HUES6 (cell line): ENCODE measurements around the gene PTGES.
"Not testable (repeated sequence)": the region's sequence is repeated elsewhere in the genome, so short reads cannot be mapped to it uniquely, and the experiment has no call there.

Experiments used
- H3K27ac ChIP-seq: 2 replicates; pipeline ENCODE4 v1.7.0; 2013; ENCODE audit warnings: low read depth, mild to moderate bottlenecking, low read length, inconsistent platforms
- H3K27me3 ChIP-seq: 2 replicates; pipeline ENCODE4 v1.6.1; 2013; ENCODE audit warnings: low read length; ENCODE audit not compliant: control insufficient read depth, insufficient read depth
- H3K36me3 ChIP-seq: 2 replicates; pipeline ENCODE4 v1.6.1; 2013; ENCODE audit warnings: low read length; ENCODE audit not compliant: control insufficient read depth, insufficient read depth
- H3K4me1 ChIP-seq: 2 replicates; pipeline ENCODE4 v1.6.1; 2013; ENCODE audit warnings: low read length; ENCODE audit not compliant: control insufficient read depth, insufficient read depth
- H3K4me3 ChIP-seq: 2 replicates; pipeline ENCODE4 v1.5.1; 2013; ENCODE audit warnings: low read depth, low read length
- H3K9ac ChIP-seq: one replicate; pipeline ENCODE4 v1.6.1; 2013; ENCODE audit warnings: mild to moderate bottlenecking, low read length
- H3K9me3 ChIP-seq: 2 replicates; pipeline ENCODE4 v1.6.1; 2013; ENCODE audit warnings: low read depth, low read length; ENCODE audit not compliant: control insufficient read depth, insufficient read depth

The PTGES gene

GRCh38 chr9:129752900-129753729, at the start of gene PTGES:
PTGES (minus strand) TSS chr9:129753042; CDS start chr9:129753012, 30 bp downstream.
- Histone ChIP-seq H3K36me3 (no peaks in the 10 kb centered on the region), H3K27ac (no peak within 1 kb of the TSS), H3K9me3 (no peaks in the 10 kb centered on the region), H3K9ac (no peak within 1 kb of the TSS), H3K4me3 (0 out of 2 replicates have a peak within 1 kb of the TSS, but pooled peaks have one; percentile 18), H3K4me1 (peaks cover 15% of the 10 kb centered on the region), H3K27me3 (no peaks in the 10 kb centered on the region)

DNA sequence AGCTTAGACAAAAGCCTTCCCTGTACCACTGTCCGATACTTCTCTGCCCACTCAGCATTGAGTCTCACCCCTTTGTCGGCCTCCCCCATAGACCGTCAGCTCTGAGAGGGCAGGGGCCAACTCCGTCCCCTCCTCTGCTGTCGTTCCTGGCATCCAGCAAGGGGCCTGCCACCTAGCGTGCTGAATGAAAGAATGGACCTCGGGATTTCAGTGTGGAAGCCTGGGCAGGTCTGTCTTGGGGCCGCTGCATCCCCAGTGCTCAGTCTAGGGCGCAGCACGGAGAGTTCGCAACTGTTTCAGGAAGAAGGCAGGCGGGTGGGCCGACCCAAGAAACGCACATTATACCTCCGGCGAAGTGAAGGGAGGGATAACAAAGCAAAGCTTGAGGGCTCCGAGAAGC, 48.7 kb upstream of the PTGES start:
- H3K27me3 ChIP-seq = no peaks in the 10 kb centered on the region
- H3K9ac ChIP-seq = no peak overlapping the region
- no peak overlapping the region for H3K4me3 ChIP-seq
- H3K36me3 ChIP-seq = peaks cover 5% of the 10 kb centered on the region
- no peak overlapping the region for H3K27ac ChIP-seq
- H3K4me1 ChIP-seq = peaks cover 5% of the 10 kb centered on the region; the same call in 1 of the 2 replicates
- no peaks in the 10 kb centered on the region for H3K9me3 ChIP-seq

DNA sequence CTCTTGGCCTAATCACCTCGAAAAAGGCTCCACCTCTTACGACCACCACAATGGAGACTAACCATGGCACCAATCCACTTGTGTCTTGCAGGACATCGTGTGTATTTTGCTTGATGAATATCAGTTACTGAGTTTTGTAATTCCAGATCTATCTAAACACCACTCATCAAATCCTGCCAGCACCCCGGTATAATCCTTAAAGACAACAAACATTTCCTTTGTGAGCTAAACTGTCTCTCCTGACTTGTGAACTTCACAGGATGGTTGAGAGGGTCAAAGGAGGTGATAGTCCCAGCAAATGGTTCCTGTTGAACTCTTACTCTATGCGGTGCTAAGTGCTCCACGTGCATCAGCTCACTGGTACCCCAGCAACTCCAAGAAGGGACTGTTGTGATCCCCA, 46.1 kb upstream of the PTGES start:
- Histone ChIP-seq H3K27me3 (peaks cover 7% of the 10 kb centered on the region; the same call in 1 of the 2 replicates), H3K4me3 (no peak overlapping the region), H3K9ac (no peak overlapping the region), H3K36me3 (no peaks in the 10 kb centered on the region), H3K27ac (no peak overlapping the region), H3K4me1 (peaks cover 2% of the 10 kb centered on the region; the same call in 1 of the 2 replicates), H3K9me3 (no peaks in the 10 kb centered on the region)

GRCh38 chr9:129796029-129796428, 43.2 kb upstream of the PTGES start:
- H3K4me1 ChIP-seq, H3K4me3 ChIP-seq, H3K36me3 ChIP-seq: not testable (repeated sequence)

GRCh38 chr9:129794549-129794948, 41.7 kb upstream of the PTGES start:
- Histone ChIP-seq H3K4me3 (no peak overlapping the region), H3K4me1 (no peaks in the 10 kb centered on the region), H3K27me3 (peaks cover 7% of the 10 kb centered on the region; the same call in 1 of the 2 replicates), H3K36me3 (no peaks in the 10 kb centered on the region), H3K9me3 (no peaks in the 10 kb centered on the region), H3K27ac (no peak overlapping the region), H3K9ac (no peak overlapping the region)

More at GRCh38 chr9:129796029-129796428, 43.2 kb upstream of the PTGES start:
- not testable (repeated sequence) for H3K9me3 ChIP-seq, H3K27ac ChIP-seq, H3K27me3 ChIP-seq, H3K9ac ChIP-seq

DNA sequence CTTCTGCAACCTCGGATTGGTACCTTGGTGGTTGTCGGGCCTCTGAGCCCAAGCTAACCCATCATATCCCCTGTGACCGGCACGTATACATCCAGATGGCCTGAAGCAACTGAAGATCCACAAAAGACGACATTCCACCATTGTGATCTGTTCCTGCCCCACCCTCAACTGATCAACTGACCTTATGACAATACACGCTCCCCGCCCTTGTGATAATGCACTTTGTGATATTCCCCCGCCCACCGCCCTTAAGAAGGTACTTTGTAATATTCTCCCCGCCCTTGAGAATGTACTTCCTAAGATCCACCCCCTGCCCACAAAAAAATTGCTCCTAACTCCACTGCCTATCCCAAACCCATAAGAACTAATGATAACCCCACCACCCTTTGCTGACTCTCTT, 33.6 kb upstream of the PTGES start:
- Histone ChIP-seq H3K4me1 (no peaks in the 10 kb centered on the region), H3K27ac (no peak overlapping the region), H3K9me3 (no peaks in the 10 kb centered on the region), H3K27me3 (no peaks in the 10 kb centered on the region; the same call in 1 of the 2 replicates), H3K9ac (no peak overlapping the region), H3K4me3 (no peak overlapping the region), H3K36me3 (no peaks in the 10 kb centered on the region)

- Histone ChIP-seq H3K4me1 (no peaks in the 10 kb centered on the region), H3K9me3 (no peaks in the 10 kb centered on the region), H3K36me3 (no peaks in the 10 kb centered on the region), H3K9ac (no peak overlapping the region), H3K27ac (no peak overlapping the region), H3K27me3 (no peaks in the 10 kb centered on the region; the same call in 1 of the 2 replicates), H3K4me3 (no peak overlapping the region)
These were observed 33.0 kb upstream of the PTGES start for GRCh38 chr9:129785866-129786265.

DNA sequence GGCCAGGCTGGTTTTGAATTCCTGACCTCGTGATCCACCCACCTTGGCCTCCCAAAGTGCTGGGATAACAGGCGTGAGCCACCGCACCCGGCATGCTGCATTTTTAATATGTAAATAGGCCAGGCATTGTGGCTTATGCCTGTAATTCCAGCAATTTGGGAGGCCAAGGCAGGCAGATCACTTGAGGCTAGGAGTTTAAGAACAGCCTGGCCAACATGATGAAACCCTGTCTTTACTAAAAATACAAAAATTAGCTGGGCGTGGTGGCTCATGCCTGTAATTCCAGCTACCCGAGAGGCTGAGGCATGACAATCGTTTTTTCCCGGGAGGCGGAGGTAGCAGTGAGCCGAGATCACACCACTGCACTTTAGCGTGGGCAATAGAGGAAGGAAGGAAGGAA, 32.1 kb upstream of the PTGES start:
- not testable (repeated sequence) for H3K27ac ChIP-seq, H3K36me3 ChIP-seq, H3K4me3 ChIP-seq, H3K27me3 ChIP-seq, H3K9ac ChIP-seq, H3K4me1 ChIP-seq, H3K9me3 ChIP-seq

- no peaks in the 10 kb centered on the region; the same call in 1 of the 2 replicates for H3K27me3 ChIP-seq
- no peaks in the 10 kb centered on the region for H3K36me3 ChIP-seq
- H3K27ac ChIP-seq = no peak overlapping the region
- H3K9me3 ChIP-seq = no peaks in the 10 kb centered on the region
- H3K9ac ChIP-seq = no peak overlapping the region
- no peaks in the 10 kb centered on the region for H3K4me1 ChIP-seq
- H3K4me3 ChIP-seq = no peak overlapping the region
These were observed 30.9 kb upstream of the PTGES start for GRCh38 chr9:129783516-129784361.

DNA sequence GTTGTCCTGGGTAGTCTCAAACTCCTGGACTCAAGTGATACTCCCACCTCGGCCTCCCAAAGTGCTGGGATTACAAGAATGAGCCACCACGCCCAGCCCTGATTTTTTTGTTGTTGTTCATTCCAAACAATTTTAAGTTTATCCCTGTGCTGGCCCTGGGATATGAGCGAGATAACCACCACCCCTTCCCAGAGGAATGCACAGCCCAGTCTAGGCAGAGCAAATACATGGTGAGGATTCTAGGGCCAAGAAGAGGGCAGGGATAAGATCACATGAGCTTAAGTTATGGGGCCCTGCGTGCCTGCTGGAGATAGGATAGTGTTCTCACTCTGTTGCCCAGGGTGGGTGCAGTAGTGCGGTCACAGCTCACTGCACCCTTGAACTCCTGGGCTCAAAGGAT, 29.1 kb upstream of the PTGES start:
- H3K27me3 ChIP-seq = no peaks in the 10 kb centered on the region; the same call in 1 of the 2 replicates
- H3K27ac ChIP-seq = no peak overlapping the region
- no peaks in the 10 kb centered on the region for H3K9me3 ChIP-seq
- H3K36me3 ChIP-seq = no peaks in the 10 kb centered on the region
- H3K4me1 ChIP-seq = peaks cover 7% of the 10 kb centered on the region; the same call in 1 of the 2 replicates
- H3K4me3 ChIP-seq = no peak overlapping the region
- no peak overlapping the region for H3K9ac ChIP-seq

DNA sequence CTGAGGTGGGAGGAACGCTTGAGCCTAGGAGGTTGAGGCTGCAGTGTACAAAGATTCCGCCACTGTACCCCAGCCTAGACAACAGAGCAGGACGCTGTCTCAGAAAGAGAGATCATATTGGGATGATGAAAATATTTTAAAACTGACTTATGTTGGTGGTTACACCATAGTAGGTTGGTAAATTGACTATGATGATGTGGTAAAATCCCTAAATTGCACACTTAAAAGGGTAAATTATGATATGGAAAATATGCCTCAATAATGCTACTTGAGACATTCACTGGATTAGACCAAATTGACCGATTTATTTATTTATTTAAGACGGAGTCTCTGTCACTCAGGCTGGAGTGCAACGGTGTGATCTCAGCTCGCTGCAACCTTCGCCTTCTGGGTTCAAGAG, 28.3 kb upstream of the PTGES start:
- no peak overlapping the region for H3K9ac ChIP-seq
- H3K36me3 ChIP-seq = no peaks in the 10 kb centered on the region
- peaks cover 14% of the 10 kb centered on the region; the same call in 1 of the 2 replicates for H3K4me1 ChIP-seq
- H3K27ac ChIP-seq = no peak overlapping the region
- H3K4me3 ChIP-seq = no peak overlapping the region
- no peaks in the 10 kb centered on the region for H3K9me3 ChIP-seq
- H3K27me3 ChIP-seq = no peaks in the 10 kb centered on the region
